NCI-H82 treated with DMSO at 0.1 percent for 48 hours (cell line): Measurements from ENCODE around the gene SLC29A2.
A peak's percentile ranks its signal among the peaks of the same experiment; 100 is the strongest.
"Not testable (repeated sequence)": the region's sequence is repeated elsewhere in the genome, so short reads cannot be mapped to it uniquely, and the experiment has no call there.

Source experiments
- DNase-seq: peaks from one replicate; lab custom pipeline; 2025; ENCODE audit not compliant: unreplicated experiment; lab: John Stamatoyannopoulos, UW

SLC29A2 gene

DNA sequence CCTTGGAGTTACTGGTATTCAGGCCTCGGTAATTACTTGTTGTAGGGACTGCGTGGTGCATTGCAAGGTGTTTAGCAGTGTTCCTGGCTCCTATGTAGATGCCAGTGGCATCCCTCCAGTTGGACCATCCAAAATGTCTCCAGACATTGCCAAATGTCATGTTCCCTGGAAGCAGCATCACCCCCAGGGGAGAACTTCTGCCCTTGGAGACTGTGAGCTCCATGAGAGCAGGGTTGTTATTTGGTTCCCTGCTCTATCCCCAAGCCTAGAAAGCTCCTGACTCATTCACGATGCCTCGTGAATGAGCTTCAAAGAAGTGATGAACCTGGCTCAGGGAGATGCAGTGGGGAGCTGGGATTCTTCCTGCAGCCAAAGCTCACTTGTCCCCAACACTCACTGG lies 50.0 kb downstream of the SLC29A2 start:
- no peak for DNase-seq

DNA sequence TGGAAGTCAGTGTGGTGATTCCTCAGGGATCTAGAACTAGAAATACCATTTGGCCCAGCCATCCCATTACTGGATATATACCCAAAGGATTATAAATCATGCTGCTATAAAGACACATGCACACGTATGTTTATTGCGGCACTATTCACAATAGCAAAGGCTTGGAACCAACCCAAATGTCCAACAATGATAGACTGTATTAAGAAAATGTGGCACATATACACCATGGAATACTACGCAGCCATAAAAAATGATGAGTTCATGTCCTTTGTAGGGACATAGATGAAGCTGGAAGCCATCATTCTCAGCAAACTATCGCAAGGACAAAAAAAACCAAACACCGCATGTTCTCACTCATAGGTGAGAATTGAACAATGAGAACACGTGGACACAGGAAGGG lies 50.8 kb downstream of the SLC29A2 start:
- not testable (repeated sequence) for DNase-seq

DNA sequence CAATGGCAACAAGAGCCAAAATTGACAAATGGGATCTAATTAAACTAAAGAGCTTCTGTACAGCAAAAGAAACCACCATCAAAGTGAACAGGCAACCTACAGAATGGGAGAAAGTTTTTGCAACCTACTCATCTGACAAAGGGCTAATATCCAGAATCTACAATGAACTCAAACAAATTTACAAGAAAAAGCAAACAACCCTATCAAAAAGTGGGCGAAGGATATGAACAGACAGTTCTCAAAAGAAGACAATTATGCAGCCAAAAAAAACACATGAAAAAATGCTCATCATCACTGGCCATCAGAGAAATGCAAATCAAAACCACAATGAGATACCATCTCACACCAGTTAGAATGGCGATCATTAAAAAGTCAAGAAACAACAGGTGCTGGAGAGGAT lies 51.3 kb downstream of the SLC29A2 start:
- not testable (repeated sequence) for DNase-seq

DNA sequence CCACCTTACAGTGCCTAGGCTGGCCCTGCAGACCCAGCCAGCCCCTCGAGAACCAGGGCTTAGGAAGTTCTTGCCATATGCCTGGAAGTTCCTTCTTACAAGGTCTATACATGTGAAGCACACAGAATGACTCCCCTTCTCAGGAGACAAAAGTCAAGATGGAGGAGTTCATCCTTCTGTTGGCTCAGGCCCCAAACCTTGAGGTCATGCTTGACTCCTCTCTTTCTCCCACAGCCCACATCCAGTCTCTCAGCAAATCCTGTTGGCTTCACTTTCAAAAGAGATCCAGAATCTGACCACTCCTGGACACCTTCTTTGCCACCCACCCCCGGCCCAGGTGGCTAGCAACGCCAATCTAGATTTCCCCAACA lies 53.0 kb downstream of the SLC29A2 start:
- DNase-seq: no peak

DNA sequence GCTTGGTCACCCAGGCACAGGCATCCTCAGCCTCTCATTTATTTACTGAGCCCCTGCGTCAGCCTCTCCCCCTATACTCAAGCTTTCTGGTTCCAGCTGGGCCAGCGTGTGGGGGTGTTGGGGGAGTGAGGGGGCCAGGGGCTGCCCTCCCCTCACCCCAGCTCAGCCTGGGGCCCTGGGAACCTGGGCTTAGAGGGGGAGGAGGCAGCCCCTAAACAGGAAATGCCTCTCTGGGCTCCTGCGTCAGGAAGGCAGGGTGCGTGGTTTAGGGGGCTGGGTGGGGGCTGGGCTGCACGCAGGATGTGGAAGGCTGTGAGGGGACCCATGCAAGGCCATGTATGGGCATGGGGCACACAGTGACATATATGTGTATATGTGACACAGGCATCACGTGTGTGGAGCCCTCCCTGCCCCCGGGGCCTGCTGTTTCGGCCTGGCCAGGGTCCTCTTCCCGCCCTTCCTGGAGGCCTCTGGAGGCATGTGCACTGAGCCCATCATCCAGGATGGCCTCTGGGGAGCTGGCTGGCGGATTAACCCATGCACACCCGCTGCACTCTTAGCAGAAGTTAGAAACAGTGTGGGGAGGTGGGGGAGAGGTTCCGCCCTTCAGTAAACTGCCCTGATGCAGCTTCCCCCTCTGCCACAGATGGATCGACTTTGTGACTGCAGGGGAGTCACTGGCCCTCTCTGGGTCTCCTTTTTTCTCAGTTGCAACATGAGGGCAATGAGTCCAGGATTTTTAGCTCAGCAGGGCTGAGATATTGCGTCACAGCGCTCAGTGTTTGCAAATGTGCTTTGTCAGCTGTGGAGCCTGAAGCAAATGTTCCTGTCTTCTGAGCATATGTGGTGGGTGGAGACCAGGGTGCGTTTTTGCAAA lies 53.6 kb downstream of the SLC29A2 start:
- DNase-seq: no peak

DNA sequence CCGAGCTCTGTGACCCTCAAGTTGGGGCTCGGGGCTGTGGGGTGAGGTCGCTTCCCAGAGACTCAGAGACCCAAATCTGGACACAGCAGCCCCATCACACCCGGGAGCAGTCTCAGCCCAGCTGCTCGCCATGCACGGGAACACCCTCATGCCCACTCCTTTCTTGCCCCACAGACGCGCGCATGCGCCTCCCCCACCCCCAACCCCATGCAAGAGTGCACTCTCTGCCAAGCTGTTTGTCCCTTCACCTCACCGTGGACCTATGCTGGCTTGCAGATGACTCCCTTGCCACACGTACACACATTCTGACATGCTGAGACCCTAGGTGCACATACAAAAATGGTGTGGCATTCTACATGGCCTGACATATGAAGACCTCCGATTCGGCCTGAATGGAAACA lies 54.2 kb downstream of the SLC29A2 start:
- no peak for DNase-seq

DNA sequence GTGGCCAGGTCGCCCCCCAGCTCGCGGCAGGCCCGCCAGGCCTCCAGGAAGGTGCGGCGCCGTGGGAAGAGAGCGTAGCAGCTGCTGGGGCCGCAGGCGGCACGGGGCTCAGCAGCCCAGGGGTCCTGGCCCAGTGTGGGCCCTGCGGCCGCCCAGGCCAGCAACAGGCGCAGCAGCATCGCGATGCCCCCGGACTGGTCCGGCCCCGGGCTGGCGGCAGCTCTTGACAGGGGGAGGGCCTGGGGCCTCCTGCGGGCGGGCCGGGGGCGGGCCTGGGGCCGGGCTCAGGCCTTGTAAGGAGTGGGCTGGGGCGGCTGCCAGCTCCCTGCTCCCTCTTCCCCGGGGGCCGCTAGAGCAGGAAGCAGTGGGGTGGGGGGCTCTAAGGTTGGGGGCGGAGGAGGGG lies 54.7 kb downstream of the SLC29A2 start, which contains the start of gene CD248:
Gene CD248, minus strand, starts transcription at position 196 of the 403 bp plus-strand sequence. Its CDS starts 17 bp downstream, at position 179.
- no peak for DNase-seq

DNA sequence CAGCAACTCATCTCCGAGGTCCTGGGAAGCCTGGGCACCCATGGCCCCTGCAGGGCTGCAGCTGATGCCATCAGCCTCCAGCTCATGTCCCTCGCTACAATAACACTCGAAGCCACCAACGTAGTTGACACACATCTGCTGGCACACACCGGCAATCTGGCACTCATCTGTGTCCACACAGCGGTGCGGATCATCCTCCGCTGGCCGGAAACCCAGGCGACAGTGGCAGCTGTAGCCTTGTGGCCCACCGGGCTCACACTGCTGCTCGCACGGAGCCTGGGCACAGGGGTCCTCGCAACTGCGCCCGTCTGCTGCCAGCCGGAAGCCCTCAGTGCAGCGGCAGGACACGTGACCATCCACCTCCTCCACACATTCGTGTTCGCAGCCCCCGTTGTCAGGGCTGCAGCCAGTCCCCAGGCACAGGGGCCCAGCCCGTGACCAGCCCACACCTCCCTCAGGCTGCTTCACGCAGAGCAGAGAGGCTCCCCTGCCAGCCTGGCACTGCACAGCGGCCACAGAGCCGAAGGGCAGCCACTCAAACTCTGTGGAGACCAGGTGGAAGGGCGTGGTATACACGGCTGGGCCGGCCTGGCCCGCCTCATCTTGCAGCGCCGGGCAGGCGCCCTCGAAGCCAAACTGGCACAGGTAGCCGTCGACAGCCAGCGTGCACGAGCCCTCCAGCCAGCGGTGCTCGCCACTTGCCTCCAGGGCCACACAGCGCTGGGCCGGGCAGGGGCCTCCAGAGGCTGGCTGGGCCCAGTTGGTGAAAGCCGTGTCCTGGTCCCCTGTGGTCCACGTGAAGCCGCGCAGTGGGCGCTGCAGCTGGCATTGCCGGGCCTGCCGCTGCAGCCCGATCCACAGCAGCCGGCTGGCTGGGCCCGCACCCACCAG lies 55.4 kb downstream of the SLC29A2 start:
- no peak for DNase-seq

DNA sequence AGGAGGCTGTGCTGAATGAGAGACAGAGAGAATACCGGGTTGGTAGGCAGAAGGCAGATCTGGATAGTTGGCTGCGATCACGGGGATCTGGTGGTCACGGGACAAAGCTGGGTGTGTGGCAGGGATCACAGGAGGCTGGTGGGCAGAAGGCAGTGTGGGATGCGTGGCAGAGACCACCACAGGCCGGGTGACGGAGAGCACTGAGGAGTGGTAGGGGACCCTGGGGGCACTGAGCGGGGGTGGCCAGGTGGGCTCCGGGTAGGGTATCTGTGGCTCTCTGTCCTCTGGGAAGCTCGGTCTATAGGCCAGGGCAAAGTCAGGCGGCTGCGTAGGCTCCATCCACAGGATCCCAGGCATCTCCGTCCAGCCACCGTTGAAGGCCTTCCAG lies 56.1 kb downstream of the SLC29A2 start:
- DNase-seq: no peak

DNA sequence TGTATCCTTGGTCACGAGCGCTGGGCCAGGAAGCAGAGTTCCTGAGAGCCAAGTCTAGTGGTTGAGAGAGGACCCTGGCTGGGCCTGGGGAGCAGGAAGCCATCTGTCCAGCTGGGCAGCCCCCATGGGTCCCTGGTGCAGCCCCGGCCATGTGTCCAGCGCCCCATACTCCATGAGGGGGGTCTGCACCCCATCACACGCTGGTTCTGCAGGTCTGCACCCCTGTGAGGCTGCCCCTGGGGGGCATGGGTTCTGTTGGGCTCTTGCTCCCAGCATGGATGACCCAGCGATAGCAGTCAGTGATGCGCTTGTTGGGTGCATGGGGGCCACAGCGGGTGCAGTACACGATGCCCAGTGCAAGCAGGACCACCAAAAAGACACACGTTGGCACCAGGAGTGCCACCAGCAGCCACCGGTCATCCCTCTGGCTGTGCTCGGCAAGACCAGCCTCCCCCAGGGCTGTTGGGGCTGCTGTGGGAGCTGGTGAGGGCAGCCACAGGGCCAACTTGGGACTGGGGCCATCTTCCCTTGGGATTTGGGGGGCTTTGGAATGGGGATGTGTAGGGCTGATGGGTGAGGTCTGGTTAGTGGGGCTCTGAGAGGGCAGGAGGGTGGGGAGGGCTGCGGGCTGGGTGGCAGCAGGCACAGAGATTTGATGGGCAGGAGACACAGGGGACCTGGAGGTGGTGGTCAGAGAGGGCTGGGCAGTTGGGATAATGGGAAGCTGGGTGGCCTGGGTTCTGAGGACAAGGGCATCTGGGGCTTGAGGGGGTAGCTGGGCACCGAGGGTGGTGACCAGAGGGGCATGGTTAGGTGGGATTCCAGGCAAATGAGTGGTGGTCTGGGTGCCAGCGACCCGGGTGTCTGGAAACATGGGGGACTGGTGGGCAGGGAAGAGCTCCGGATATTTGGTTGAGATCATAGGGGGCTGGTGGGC lies 56.7 kb downstream of the SLC29A2 start:
- no peak for DNase-seq

DNA sequence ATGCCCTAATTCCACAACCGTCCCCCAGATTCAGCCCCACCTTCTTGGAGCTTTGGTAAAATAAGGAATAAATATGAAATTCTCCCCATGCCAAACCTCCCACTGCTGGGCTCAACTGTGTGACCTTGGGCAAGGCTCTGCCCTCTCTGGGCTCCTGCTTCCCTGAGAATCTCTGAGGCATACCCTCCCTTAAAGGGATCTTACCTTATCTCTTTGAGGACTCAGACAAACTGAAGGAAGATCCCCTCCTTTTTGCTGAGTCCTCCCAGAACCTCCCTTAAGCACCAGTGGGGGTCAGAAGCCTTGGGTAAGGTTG lies 57.4 kb downstream of the SLC29A2 start:
- DNase-seq: no peak

DNA sequence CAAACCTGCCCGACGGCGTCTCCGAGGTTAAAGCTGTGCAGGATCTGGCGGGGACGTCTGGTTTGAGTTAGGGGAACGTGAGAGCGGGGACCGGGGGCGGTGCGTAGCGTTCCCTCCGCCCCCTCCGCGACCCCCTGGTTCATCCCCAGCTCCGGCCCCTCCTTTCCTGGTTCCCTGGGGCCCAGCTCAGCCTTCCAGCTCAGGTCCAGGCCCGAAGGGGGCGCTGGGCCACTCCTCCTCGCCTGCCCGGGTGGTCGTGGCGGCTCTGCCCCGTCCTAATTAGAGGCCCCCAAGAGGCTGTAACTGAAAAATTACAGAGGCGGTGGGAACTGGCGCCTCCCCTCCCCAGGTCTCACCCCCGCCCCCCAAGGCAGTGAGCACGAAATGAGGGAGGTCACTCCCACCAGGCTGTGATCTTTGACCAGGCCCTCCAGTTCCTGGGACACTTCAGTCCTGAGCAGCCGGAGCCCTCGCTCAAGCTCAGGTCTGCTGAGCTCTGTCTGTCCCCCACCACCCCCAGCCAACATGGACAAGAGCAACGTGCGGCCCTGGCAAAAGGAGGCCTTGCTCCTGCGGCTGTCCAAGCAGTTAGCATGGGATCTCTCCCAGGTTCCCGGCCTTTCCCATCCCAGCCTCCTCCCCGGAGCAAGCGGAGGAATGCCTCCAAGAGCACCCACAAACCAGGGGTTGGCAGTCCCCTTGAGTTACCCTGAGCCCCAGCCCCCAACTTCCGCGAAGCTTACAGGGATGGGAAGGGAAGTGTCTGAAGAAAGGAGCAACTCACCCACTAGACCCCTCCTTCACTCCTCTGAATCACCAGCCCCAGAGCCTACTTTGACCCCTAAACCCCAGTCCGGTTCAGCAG lies 58.0 kb downstream of the SLC29A2 start:
- no peak for DNase-seq

DNA sequence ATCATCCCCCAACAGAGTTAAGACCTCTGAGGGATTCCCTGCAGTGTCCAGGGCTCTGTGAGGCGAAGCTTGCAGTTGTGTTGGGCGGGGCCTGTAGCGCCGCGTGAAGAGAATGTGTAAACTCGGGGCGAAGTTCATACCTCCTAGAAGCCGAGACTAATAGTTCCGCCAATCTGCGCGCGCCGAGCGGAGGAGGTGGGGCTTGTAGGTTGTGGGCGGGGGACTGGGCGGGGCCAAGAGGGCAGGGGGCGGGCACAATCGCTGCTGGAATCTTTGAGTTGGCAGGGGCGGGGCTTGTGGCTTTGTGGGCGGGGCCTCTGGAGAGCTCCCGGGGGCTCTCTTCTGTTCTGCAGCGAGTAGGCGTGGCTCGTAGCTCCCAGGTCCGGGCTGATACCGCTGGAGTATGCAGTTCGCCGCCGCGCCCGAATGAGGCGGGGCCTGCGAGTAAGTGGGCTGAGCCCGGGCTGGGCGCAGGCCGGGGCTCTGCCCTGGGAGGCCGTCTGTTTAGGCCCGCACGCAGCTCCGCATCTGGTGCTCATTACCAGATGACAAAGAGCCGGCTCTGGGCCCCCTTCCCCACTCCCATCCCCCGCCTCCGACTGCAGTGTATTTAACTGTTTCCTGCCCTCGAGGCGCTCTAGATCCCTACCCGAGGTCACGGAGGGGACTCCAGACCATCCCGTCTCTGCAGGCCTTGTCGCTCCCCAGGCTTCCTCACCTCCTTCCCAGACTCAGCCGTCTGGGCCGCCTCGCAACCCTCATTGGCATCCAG lies 58.8 kb downstream of the SLC29A2 start:
- peak; percentile 90 for DNase-seq
